ENCODE data around the gene TCEAL8.

GRCh38 chrX:103293118-103293517 lies 38.2 kb upstream of the TCEAL8 start:
- TF ChIP-seq MAX (IDR thresholded peaks at IDR 0.05) (no peak), REST (IDR thresholded peaks at IDR 0.05; ENCODE audit: low read depth) (no peak), TAF1 (IDR thresholded peaks at IDR 0.05; ENCODE audit: low read depth) (no peak), RAD21 (IDR thresholded peaks at IDR 0.05; ENCODE audit: low read depth) (no peak), EP300 (IDR thresholded peaks at IDR 0.05; ENCODE audit: borderline replicate concordance) (no peak), NFIC (IDR thresholded peaks at IDR 0.05) (no peak), CREB1 (IDR thresholded peaks at IDR 0.05; ENCODE audit: low read depth) (no peak), ZBTB7A (IDR thresholded peaks at IDR 0.05; ENCODE audit: low read depth) (no peak), FOXM1 (IDR thresholded peaks at IDR 0.05; ENCODE audit: borderline replicate concordance, low read depth) (no peak), TEAD4 (IDR thresholded peaks at IDR 0.05) (no peak), YY1 (IDR thresholded peaks at IDR 0.05; ENCODE audit: low read depth) (no peak), USF1 (IDR thresholded peaks at IDR 0.05) (no peak), EGR1 (IDR thresholded peaks at IDR 0.05) (no peak)
